ENCODE results near the gene NAV3. TPM values are rescaled to one million over a fixed set of nuclear protein-coding genes. Genes with fewer than 3 reads are reported as not detected.
A peak's percentile ranks its signal among the peaks of the same experiment; 100 is the strongest.

NAV3 gene, protein sequence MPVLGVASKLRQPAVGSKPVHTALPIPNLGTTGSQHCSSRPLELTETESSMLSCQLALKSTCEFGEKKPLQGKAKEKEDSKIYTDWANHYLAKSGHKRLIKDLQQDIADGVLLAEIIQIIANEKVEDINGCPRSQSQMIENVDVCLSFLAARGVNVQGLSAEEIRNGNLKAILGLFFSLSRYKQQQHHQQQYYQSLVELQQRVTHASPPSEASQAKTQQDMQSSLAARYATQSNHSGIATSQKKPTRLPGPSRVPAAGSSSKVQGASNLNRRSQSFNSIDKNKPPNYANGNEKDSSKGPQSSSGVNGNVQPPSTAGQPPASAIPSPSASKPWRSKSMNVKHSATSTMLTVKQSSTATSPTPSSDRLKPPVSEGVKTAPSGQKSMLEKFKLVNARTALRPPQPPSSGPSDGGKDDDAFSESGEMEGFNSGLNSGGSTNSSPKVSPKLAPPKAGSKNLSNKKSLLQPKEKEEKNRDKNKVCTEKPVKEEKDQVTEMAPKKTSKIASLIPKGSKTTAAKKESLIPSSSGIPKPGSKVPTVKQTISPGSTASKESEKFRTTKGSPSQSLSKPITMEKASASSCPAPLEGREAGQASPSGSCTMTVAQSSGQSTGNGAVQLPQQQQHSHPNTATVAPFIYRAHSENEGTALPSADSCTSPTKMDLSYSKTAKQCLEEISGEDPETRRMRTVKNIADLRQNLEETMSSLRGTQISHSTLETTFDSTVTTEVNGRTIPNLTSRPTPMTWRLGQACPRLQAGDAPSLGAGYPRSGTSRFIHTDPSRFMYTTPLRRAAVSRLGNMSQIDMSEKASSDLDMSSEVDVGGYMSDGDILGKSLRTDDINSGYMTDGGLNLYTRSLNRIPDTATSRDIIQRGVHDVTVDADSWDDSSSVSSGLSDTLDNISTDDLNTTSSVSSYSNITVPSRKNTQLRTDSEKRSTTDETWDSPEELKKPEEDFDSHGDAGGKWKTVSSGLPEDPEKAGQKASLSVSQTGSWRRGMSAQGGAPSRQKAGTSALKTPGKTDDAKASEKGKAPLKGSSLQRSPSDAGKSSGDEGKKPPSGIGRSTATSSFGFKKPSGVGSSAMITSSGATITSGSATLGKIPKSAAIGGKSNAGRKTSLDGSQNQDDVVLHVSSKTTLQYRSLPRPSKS (N-terminal part only)
- 10.5 and 15.9 TPM in 2 replicates for polyA plus RNA-seq (2012; rRNA removed)
- polyA plus RNA-seq (2012; cell fraction: cytosol; rRNA removed) = 11.0 and 11.5 TPM in 2 replicates
- polyA plus RNA-seq (2012; cell fraction: nucleus; rRNA removed) = 18.2 and 30.7 TPM in 2 replicates

- peak within 1 kb of the TSS; percentile 31; the same call in 1 of the 2 replicates for H2AFZ ChIP-seq (ENCODE audit: low read depth)
- 6% methylated on average over 3 of the region's 3 CpGs for WGBS (ENCODE audit: low lambda C conversion rate)
- H3K4me1 ChIP-seq (ENCODE audit: control insufficient read depth in 1 of 2, insufficient read depth in 2 of 2, low read depth in 1 of 2, low read length in 1 of 2) = peaks cover 0 to 25% of the 10 kb centered on the region in 2 experiments; a peak in 1 of 4 replicates
- no peak for DNase-seq
- ChIA-PET CTCF (no interaction called here), POLR2A (no interaction called here)
- no peaks in the 10 kb centered on the region for H3F3A ChIP-seq (replicated peaks; ENCODE audit: insufficient read depth)
- H3K9ac ChIP-seq = peak within 1 kb of the TSS; percentile 20; the same call in 1 of the 2 replicates
- H4K20me1 ChIP-seq (ENCODE audit: insufficient read depth) = no peaks in the 10 kb centered on the region
- H3K27ac ChIP-seq (ENCODE audit: low read depth in 2 of 2, low read length in 1 of 2) = peak within 1 kb of the TSS in 1 of 2 experiments; percentile 39; a peak in 1 of 4 replicates
- H3K9me3 ChIP-seq = no peaks in the 10 kb centered on the region
- no peaks in the 10 kb centered on the region for H3K27me3 ChIP-seq (ENCODE audit: insufficient read depth)
- H3K36me3 ChIP-seq (replicated peaks in 1 of 2; ENCODE audit: control insufficient read depth in 1 of 2, insufficient read depth in 2 of 2, low read length in 1 of 2) = no peaks in the 10 kb centered on the region
- TF ChIP-seq, protein P1, sequence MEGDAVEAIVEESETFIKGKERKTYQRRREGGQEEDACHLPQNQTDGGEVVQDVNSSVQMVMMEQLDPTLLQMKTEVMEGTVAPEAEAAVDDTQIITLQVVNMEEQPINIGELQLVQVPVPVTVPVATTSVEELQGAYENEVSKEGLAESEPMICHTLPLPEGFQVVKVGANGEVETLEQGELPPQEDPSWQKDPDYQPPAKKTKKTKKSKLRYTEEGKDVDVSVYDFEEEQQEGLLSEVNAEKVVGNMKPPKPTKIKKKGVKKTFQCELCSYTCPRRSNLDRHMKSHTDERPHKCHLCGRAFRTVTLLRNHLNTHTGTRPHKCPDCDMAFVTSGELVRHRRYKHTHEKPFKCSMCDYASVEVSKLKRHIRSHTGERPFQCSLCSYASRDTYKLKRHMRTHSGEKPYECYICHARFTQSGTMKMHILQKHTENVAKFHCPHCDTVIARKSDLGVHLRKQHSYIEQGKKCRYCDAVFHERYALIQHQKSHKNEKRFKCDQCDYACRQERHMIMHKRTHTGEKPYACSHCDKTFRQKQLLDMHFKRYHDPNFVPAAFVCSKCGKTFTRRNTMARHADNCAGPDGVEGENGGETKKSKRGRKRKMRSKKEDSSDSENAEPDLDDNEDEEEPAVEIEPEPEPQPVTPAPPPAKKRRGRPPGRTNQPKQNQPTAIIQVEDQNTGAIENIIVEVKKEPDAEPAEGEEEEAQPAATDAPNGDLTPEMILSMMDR (IDR thresholded peaks at IDR 0.05) = peak; percentile 18; the same call in 1 of the 2 replicates
- no peak for TF ChIP-seq NRF1 (IDR thresholded peaks at IDR 0.05; ENCODE audit: low read depth, low read length)
- TF ChIP-seq, protein P2, sequence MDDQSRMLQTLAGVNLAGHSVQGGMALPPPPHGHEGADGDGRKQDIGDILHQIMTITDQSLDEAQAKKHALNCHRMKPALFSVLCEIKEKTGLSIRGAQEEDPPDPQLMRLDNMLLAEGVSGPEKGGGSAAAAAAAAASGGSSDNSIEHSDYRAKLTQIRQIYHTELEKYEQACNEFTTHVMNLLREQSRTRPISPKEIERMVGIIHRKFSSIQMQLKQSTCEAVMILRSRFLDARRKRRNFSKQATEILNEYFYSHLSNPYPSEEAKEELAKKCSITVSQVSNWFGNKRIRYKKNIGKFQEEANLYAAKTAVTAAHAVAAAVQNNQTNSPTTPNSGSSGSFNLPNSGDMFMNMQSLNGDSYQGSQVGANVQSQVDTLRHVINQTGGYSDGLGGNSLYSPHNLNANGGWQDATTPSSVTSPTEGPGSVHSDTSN (IDR thresholded peaks at IDR 0.05) = 0 out of 2 replicates have a peak, but pooled peaks have one; percentile 21
- peak within 1 kb of the TSS; percentile 54; the same call in 1 of the 2 replicates for H3K4me2 ChIP-seq
- H3K79me2 ChIP-seq (ENCODE audit: insufficient read depth) = no peaks in the 10 kb centered on the region
- peak within 1 kb of the TSS in 1 of 2 experiments; percentile 16; a peak in 1 of 4 replicates for H3K4me3 ChIP-seq (ENCODE audit: low read depth in 2 of 2, low read length in 1 of 2)
- H3K9me2 ChIP-seq = no peaks in the 10 kb centered on the region
Measured at GRCh38 chr12:77830583-77831351, at the start of gene NAV3. Gene NAV3 (plus strand): TSS chr12:77830894. CDS start chr12:77831462, 568 bp downstream.

DNA sequence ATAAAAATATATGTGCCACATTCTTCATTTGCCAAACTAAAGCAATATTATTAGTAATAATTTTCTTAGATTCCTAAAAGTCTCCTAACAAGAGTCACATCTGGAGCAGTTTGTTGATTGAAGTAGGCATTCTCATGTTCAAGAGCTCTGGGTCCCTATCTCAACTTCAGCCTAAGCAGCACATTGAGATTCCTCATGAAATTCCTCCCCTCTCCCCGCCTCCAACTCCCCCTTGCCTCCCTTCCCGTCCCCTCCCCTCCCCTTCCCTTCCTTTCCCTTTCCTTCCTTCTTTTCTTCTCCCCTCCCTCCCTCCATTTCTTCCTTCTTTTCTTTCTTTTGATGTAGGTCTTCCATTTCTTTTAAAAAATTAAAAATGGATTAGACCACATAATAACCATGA, 48.7 kb upstream of the NAV3 start:
- Histone ChIP-seq H3K36me3 (replicated peaks in 1 of 2; ENCODE audit: control insufficient read depth in 1 of 2, insufficient read depth in 2 of 2, low read length in 1 of 2) (no peaks in the 10 kb centered on the region), H3F3A (replicated peaks; ENCODE audit: insufficient read depth) (peaks cover 5% of the 10 kb centered on the region), H3K4me1 (ENCODE audit: control insufficient read depth in 1 of 2, insufficient read depth in 2 of 2, low read depth in 1 of 2, low read length in 1 of 2) (no peaks in the 10 kb centered on the region), H2AFZ (ENCODE audit: low read depth) (no peak overlapping the region), H3K9me2 (no peaks in the 10 kb centered on the region), H4K20me1 (ENCODE audit: insufficient read depth) (no peaks in the 10 kb centered on the region), H3K9ac (no peak overlapping the region), H3K9me3 (no peaks in the 10 kb centered on the region), H3K4me3 (ENCODE audit: low read depth in 2 of 2, low read length in 1 of 2) (no peak overlapping the region), H3K27me3 (ENCODE audit: insufficient read depth) (no peaks in the 10 kb centered on the region), H3K27ac (ENCODE audit: low read depth in 2 of 2, low read length in 1 of 2) (no peak overlapping the region), H3K79me2 (ENCODE audit: insufficient read depth) (no peaks in the 10 kb centered on the region), H3K4me2 (no peak overlapping the region)
- POLR2A ChIA-PET = no interaction called here
- 28% methylated on average over 2 of the region's 2 CpGs for WGBS (ENCODE audit: low lambda C conversion rate)
- CTCF ChIA-PET = no interaction called here
- TF ChIP-seq, protein P3, sequence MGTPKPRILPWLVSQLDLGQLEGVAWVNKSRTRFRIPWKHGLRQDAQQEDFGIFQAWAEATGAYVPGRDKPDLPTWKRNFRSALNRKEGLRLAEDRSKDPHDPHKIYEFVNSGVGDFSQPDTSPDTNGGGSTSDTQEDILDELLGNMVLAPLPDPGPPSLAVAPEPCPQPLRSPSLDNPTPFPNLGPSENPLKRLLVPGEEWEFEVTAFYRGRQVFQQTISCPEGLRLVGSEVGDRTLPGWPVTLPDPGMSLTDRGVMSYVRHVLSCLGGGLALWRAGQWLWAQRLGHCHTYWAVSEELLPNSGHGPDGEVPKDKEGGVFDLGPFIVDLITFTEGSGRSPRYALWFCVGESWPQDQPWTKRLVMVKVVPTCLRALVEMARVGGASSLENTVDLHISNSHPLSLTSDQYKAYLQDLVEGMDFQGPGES (IDR thresholded peaks at IDR 0.05; ENCODE audit: low read depth, low read length) = no peak
- TF ChIP-seq MAX (IDR thresholded peaks at IDR 0.05; ENCODE audit: low read depth) (no peak), TCF12 (IDR thresholded peaks at IDR 0.05) (no peak), JUND (IDR thresholded peaks at IDR 0.05) (no peak), SIN3A (IDR thresholded peaks at IDR 0.05; ENCODE audit: borderline replicate concordance, low read depth, low read length) (no peak), RAD21 (IDR thresholded peaks at IDR 0.05; ENCODE audit: low read length) (no peak)
- DNase-seq = no peak
